Activated CD4-positive, alpha-beta memory T cell treated with anti-CD3 and anti-CD28 coated beads, Interleukin-2, amount 10 ng/mL, durations not matched to agents 7 days and 5 days (primary cell): ENCODE measurements around the gene CELSR1. TPM values are rescaled to one million over a fixed set of nuclear protein-coding genes. Genes with fewer than 3 reads are reported as not detected.
"Not testable (repeated sequence)": the region's sequence is repeated elsewhere in the genome, so short reads cannot be mapped to it uniquely, and the experiment has no call there.

Source experiments
- CTCF ChIA-PET: fragments of 350-600 bp; sonication (Branson Sonifier 250); formaldehyde crosslinking; loops from one replicate; lab custom pipeline; 2021; ENCODE audit warnings: antibody characterized with exemption, inconsistent platforms; lab: Charles Lee
- POLR2A ChIA-PET: fragments of 350-600 bp; sonication (Branson Sonifier 250); formaldehyde crosslinking; loops from one replicate; lab custom pipeline; 2021; ENCODE audit warnings: antibody characterized with exemption; lab: Charles Lee
- DNase-seq: peaks from one replicate; pipeline ENCODE4 v3.0.0-alpha.2; 2020
- H3K27ac Mint-ChIP-seq: one replicate; pipeline ENCODE4 v1.8.0; 2021; ENCODE audit warnings: mild to moderate bottlenecking, mixed read lengths
- H3K27me3 Mint-ChIP-seq: one replicate; pipeline ENCODE4 v1.8.0; 2021; ENCODE audit warnings: mixed read lengths
- H3K36me3 Mint-ChIP-seq: one replicate; pipeline ENCODE4 v1.8.0; 2021; ENCODE audit warnings: low read depth, mixed read lengths
- H3K4me1 Mint-ChIP-seq: one replicate; pipeline ENCODE4 v1.8.0; 2021; ENCODE audit warnings: mixed read lengths
- H3K4me3 Mint-ChIP-seq: one replicate; pipeline ENCODE4 v1.8.0; 2021; ENCODE audit warnings: mild to moderate bottlenecking, mixed read lengths
- H3K9me3 Mint-ChIP-seq: one replicate; pipeline ENCODE4 v1.8.0; 2021; ENCODE audit warnings: mixed read lengths
- total RNA-seq, 2 experiments: library from RNA; stranded (reverse); gene quantifications; one replicate each; pipeline ENCODE4 v1.2.3, GENCODE V29; 2021

CELSR1 gene
- total RNA-seq, 2 experiments from 2014 or later, result 0.10 to 0.13 TPM

DNA sequence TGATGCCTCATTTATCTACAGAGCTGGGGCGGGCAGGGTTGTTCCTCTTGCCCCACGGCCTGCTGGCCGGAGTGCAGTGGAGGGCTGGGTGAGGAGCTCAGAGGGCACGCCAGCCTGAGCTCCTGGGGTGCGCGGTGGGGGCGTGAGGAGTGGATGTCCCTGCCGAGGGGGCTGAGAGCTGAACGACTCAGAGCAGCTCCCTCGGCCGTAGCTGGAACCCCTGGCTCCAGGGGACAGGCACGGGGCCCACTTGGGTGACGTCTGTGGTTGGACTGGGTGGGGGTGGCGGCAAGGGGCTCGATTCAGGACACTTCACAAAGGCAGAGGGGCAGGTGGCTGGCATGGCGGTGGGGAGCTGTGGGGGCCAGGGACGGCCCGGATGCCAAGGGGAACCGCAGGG is 139.5 kb downstream of the CELSR1 start:
- no peak for DNase-seq
- H3K36me3 Mint-ChIP-seq, result no peaks in the 10 kb centered on the region
- peaks cover 4% of the 10 kb centered on the region for H3K27me3 Mint-ChIP-seq
- ChIA-PET POLR2A (no interaction called here), CTCF (interaction anchor here (1.0 to 2.2 kb wide), 2 partner anchors 30 to 144 kb away, joined by 3 to 6 read pairs; no protein-coding TSS in a partner anchor)
- no peaks in the 10 kb centered on the region for H3K4me1 Mint-ChIP-seq
- H3K4me3 Mint-ChIP-seq, result no peak overlapping the region
- no peaks in the 10 kb centered on the region for H3K9me3 Mint-ChIP-seq
- H3K27ac Mint-ChIP-seq, result no peak overlapping the region

DNA sequence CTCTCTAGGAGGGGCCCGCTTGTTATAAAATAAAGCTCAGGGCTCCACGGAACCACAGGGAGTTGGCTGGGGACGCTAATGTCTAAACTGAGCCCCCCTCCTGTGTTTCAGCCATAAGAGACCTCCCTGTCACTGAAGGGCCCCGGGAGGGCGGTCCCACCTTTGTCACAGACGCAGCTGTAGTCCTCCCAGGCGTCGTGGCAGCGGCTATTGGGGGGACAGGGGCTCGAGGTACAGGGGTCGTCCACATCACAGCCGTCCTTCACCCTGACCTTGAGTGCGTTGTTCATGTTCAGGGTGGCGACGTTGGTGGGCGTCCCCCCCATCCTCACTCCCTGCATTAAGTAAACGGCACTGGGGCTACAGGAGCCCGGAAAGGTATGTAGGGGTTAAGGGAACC is 139.9 kb downstream of the CELSR1 start:
- DNase-seq, result no peak
- Mint-ChIP-seq H3K27me3 (no peaks in the 10 kb centered on the region), H3K36me3 (no peaks in the 10 kb centered on the region), H3K4me3 (no peak overlapping the region), H3K4me1 (no peaks in the 10 kb centered on the region), H3K9me3 (no peaks in the 10 kb centered on the region), H3K27ac (no peak overlapping the region)
- ChIA-PET POLR2A (no interaction called here), CTCF (interaction anchor here (1.0 to 2.2 kb wide), 2 partner anchors 30 to 144 kb away, joined by 3 to 6 read pairs; no protein-coding TSS in a partner anchor)

DNA sequence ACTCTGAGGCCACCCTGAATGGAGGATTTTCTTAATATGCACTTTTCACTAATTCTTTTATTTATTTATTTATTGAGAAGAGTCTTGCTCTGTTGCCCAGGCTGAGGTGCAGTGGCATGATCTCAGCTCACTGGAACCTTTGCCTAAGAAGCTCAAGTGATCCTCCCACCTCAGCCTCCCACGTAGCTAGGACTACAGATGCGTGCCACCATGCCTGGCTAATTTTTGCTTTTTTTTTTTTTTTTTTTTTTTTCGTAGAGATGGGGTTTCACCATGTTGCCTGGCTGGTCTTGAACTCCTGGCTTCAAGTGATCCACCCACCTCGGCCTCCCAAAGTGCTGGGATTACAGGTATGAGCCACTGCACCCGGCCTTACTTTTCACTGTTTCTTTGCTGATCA is 140.4 kb downstream of the CELSR1 start:
- H3K9me3 Mint-ChIP-seq, POLR2A ChIA-PET, H3K36me3 Mint-ChIP-seq, H3K4me3 Mint-ChIP-seq, H3K4me1 Mint-ChIP-seq, DNase-seq, H3K27ac Mint-ChIP-seq, H3K27me3 Mint-ChIP-seq: not testable (repeated sequence)
- CTCF ChIA-PET, result interaction anchor here (2.2 kb wide), 1 partner anchor 29 kb away, joined by 6 read pairs; no protein-coding TSS in a partner anchor

DNA sequence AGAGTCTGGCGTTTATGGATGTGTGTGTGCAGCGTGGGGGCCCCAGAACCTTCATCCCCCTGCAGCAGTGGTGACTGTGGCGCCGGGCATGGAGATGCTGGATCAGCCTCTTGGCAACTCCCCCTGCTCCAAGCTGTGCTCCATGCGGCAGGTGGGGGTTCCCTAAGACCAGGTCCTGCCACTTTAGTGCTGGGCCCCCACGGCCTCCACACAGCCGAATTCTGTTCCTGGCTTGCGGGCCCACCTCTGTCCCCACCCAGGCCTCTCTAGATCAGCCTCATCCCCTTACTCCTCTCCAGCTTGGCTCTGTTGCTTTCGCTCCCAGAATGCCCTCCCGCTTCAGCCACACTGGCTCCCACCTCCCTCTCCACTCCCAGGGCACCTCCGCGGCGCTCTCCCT is 142.3 kb downstream of the CELSR1 start:
- no peaks in the 10 kb centered on the region for H3K4me1 Mint-ChIP-seq
- CTCF ChIA-PET, result interaction anchor here (1.7 kb wide), 1 partner anchor 27 kb away, joined by 7 read pairs; no protein-coding TSS in a partner anchor

DNA sequence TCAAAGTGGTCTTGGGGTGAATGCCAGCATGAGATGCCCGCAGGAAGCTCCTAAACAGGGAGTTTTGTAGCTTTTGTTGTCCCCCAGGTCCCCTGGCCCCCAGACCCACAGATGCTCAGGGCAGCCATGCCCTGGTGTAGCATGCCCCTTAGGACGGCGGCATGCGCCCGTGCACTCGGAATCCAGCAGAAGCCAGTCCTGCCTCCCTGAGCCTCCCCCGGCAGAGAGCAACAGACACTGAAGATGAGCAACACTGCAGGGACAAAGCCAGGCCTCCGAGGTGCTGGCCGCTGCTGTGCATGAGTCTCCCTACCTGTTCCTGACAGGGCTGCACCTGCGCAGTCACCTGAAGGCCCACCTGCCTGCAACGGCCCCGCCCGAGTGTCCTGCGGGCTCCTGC is 142.8 kb downstream of the CELSR1 start:
- Mint-ChIP-seq H3K9me3 (no peaks in the 10 kb centered on the region), H3K4me1 (no peaks in the 10 kb centered on the region), H3K27me3 (no peaks in the 10 kb centered on the region), H3K27ac (no peak overlapping the region), H3K36me3 (no peaks in the 10 kb centered on the region), H3K4me3 (no peak overlapping the region)
- DNase-seq, result no peak
- CTCF ChIA-PET, result interaction anchor here (1.7 kb wide), 1 partner anchor 27 kb away, joined by 7 read pairs; no protein-coding TSS in a partner anchor
- POLR2A ChIA-PET, result no interaction called here

More for the DNA sequence above, 142.3 kb downstream of the CELSR1 start:
- no peak for DNase-seq
- Mint-ChIP-seq H3K4me3 (no peak overlapping the region), H3K36me3 (no peaks in the 10 kb centered on the region), H3K27ac (no peak overlapping the region), H3K9me3 (no peaks in the 10 kb centered on the region), H3K27me3 (no peaks in the 10 kb centered on the region)
- POLR2A ChIA-PET, result no interaction called here

DNA sequence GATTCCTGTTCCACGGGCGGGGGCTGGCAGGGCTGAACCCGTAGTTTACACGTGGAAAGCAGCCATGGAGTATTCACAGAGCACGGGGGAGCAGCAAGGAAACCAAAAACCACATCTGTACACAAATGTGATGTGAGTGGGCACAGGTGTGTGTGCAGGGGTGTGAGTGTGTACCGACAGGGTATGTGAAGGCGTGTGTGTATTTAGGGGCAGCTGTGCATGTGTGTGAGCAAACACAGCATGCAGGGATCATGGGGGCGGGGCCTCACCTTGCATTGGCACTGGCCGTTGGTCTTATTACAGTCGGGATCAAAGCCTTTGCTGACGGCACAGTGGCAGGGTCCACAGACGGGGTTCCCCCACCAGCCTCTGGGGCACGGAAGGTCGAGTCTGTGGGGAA is 143.5 kb downstream of the CELSR1 start:
- Mint-ChIP-seq H3K4me1 (no peaks in the 10 kb centered on the region), H3K36me3 (no peaks in the 10 kb centered on the region), H3K27ac (no peak overlapping the region), H3K9me3 (no peaks in the 10 kb centered on the region), H3K4me3 (no peak overlapping the region), H3K27me3 (no peaks in the 10 kb centered on the region)
- ChIA-PET CTCF (no interaction called here), POLR2A (no interaction called here)
- no peak for DNase-seq

DNA sequence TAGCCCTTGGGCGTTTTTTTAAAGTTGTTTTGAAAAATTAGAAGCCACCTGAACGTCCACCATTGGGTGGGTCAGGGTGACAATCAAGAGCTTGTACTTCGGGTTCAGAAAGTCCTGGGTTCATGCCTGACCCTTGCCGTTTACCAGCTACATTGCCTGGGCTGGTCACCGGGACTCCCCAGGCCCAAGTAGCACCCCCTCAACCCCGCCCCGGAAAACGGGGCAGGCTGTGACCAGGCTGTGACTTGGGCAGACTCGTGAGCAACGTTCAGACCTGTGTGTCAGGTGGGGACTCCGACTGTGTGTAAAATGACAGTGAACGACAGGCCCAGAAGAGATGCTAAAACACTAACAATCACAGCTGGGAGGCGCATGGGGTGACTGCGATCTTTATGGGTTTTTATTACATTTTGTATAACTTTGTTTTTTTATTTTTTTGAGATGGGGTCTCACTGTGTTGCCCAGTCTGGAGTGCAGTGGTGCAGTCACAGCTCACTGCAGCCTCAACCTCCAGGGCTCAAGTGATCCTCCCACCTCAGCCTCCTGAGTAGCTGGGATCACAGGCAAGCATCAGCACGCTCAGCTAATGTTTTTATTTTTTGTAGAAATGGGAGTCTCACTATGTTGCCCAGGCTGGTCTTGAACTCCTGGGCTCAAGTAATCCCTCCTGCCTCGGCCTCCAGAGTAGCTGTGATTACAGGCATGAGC is 145.1 kb downstream of the CELSR1 start:
- no peaks in the 10 kb centered on the region for H3K27me3 Mint-ChIP-seq
- no peaks in the 10 kb centered on the region for H3K36me3 Mint-ChIP-seq
- no peak for DNase-seq
- POLR2A ChIA-PET, result no interaction called here
- no peak overlapping the region for H3K27ac Mint-ChIP-seq
- H3K9me3 Mint-ChIP-seq, result no peaks in the 10 kb centered on the region
- no peaks in the 10 kb centered on the region for H3K4me1 Mint-ChIP-seq
- CTCF ChIA-PET, result interaction anchor here (1.2 kb wide), 1 partner anchor 24 kb away, joined by 4 read pairs; no protein-coding TSS in a partner anchor
- no peak overlapping the region for H3K4me3 Mint-ChIP-seq

DNA sequence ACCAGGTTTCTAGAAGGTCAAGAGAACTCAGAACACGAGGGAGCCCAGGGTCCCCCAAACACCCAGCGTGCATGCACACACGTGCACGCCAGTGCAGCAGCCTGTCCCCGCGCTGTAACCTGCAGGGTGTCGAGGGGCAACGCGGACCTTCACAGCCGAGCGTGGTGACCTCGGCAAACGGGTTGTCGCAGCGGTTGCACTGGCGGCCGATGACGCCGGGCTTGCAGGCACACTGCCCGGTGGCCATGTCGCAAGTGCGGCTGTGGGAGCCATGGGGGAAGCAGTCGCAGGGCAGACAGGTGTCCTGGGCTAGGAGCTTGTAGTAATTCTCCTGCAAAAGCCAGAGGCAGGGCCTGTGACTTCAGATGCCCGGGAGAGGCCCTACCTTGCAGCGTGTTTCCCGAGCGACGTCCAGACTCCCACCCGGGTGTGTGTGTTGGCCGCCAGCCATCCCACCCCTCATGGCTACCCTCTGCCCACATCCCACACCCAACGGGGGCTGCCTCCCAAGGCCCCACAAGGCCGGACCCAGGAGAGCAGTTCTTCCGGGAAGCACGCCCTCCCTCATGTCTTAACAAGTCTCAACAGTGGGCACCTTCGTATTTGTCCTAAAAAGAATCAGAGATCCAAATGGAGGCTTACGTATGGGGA is 145.8 kb downstream of the CELSR1 start:
- H3K4me3 Mint-ChIP-seq, result no peak overlapping the region
- no peaks in the 10 kb centered on the region for H3K4me1 Mint-ChIP-seq
- H3K36me3 Mint-ChIP-seq, result no peaks in the 10 kb centered on the region
- ChIA-PET CTCF (no interaction called here), POLR2A (no interaction called here)
- no peak overlapping the region for H3K27ac Mint-ChIP-seq
- DNase-seq, result no peak
- no peaks in the 10 kb centered on the region for H3K27me3 Mint-ChIP-seq
- H3K9me3 Mint-ChIP-seq, result no peaks in the 10 kb centered on the region

DNA sequence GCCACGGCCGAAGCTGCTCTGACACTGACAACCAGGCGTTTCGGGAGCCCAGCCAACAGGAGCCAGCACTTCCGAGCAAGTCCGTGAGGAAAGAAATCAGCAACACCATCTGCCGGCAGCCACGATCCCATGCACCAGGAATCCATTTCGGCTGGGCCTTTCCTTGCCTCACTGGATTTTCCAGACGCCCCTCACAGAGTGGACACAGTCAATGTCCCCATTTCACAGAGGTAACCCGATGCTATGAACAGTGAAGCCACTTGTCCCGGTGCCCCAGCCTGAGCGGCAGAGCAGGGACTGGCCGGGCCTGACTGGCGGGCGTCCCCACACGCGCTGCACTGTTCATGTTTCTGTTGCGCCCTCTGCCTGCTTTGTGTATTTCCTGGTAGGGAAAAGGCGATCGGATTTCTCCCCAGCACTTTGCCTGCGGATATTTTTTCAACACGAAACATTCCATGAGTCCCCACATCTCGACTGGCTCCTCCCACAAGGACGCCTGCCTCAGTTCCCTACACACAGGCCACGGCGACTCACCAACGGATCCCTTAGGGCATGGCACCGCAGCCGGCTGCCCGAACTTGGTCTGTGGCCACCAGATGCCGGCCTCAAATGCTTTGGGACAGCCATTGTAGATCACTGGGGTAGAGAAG is 146.6 kb downstream of the CELSR1 start:
- no peak overlapping the region for H3K4me3 Mint-ChIP-seq
- no peaks in the 10 kb centered on the region for H3K27me3 Mint-ChIP-seq
- DNase-seq, result no peak
- H3K4me1 Mint-ChIP-seq, result no peaks in the 10 kb centered on the region
- H3K9me3 Mint-ChIP-seq, result no peaks in the 10 kb centered on the region
- no peaks in the 10 kb centered on the region for H3K36me3 Mint-ChIP-seq
- no peak overlapping the region for H3K27ac Mint-ChIP-seq
- CTCF ChIA-PET, result interaction anchor here (1.4 kb wide), 1 partner anchor 23 kb away, joined by 3 read pairs; no protein-coding TSS in a partner anchor
- POLR2A ChIA-PET, result no interaction called here

DNA sequence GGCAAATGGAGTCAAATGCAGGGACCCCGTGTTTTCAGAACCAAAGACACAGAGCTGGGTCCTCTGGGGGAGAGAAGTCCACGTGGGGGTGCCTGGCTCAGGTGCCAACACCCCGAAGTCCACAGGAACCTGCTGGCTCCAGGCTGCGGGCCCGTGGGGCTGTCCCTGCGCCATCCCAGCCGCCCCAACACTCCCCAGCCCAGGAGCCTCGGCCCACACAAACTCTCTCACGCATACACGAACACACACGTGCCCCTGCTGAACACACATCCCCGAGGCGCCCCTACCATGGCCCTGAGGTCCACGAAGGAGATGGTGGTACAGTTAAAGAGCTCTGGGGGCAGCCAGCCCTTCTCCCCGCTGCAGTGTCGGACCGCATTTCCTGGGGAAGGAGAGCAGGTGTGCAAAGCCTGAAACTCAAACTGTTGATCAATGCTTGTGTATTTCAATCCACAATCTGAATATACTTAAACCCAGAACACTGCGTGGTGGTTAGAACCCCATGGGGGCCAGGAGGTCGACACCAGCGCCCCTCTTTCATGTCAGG is 147.2 kb downstream of the CELSR1 start:
- Mint-ChIP-seq H3K4me1 (no peaks in the 10 kb centered on the region), H3K9me3 (no peaks in the 10 kb centered on the region), H3K36me3 (no peaks in the 10 kb centered on the region), H3K4me3 (no peak overlapping the region), H3K27ac (no peak overlapping the region), H3K27me3 (no peaks in the 10 kb centered on the region)
- CTCF ChIA-PET, result interaction anchor here (1.4 kb wide), 1 partner anchor 23 kb away, joined by 3 read pairs; no protein-coding TSS in a partner anchor
- POLR2A ChIA-PET, result no interaction called here
- no peak for DNase-seq

DNA sequence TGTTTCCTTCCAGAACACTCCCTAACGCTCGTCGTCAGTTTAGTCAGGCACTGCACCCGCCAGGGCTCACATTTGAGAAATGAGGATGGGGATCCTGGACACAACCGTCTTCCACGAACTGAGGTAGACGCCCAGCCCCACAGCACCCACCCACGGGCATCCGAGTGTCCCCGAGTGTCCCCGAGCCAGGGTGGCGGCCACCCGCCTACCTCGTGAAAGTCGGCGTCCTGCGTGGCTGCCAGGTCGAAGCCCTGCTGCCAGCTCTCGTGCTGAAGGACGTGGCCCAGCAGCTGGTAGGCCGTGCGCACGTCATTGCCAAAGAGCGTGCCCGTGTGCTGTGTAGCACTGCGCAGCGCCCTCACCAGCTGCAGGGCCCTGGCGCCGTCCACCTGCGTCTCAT is 148.3 kb downstream of the CELSR1 start:
- H3K4me3 Mint-ChIP-seq, result no peak overlapping the region
- no peak overlapping the region for H3K27ac Mint-ChIP-seq
- no peaks in the 10 kb centered on the region for H3K4me1 Mint-ChIP-seq
- no peaks in the 10 kb centered on the region for H3K36me3 Mint-ChIP-seq
- DNase-seq, result no peak
- no peaks in the 10 kb centered on the region for H3K9me3 Mint-ChIP-seq
- POLR2A ChIA-PET, result no interaction called here
- H3K27me3 Mint-ChIP-seq, result no peaks in the 10 kb centered on the region
- CTCF ChIA-PET, result no interaction called here

DNA sequence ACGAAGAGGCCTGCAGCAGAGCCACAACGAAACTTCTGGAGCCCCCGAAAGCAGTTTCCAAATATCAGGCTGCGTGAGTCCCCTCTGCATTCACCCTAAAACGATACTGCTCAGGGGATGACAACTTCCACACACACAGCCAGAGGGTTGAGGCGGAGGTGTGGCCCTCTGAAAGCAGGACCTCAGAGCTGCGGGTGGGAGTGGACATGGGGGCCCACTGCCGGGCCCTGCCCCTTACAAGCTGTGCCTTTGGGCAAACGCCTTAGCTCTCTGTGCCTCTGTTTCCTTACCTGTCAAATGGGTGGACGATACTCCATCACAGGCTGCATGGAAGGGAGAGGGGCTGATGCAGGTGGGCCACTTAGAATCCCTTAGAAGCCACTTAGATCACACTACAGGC is 148.8 kb downstream of the CELSR1 start:
- ChIA-PET POLR2A (no interaction called here), CTCF (no interaction called here)
- no peaks in the 10 kb centered on the region for H3K4me1 Mint-ChIP-seq
- no peaks in the 10 kb centered on the region for H3K36me3 Mint-ChIP-seq
- H3K9me3 Mint-ChIP-seq, result no peaks in the 10 kb centered on the region
- no peak overlapping the region for H3K4me3 Mint-ChIP-seq
- H3K27ac Mint-ChIP-seq, result no peak overlapping the region
- no peak for DNase-seq
- H3K27me3 Mint-ChIP-seq, result no peaks in the 10 kb centered on the region

DNA sequence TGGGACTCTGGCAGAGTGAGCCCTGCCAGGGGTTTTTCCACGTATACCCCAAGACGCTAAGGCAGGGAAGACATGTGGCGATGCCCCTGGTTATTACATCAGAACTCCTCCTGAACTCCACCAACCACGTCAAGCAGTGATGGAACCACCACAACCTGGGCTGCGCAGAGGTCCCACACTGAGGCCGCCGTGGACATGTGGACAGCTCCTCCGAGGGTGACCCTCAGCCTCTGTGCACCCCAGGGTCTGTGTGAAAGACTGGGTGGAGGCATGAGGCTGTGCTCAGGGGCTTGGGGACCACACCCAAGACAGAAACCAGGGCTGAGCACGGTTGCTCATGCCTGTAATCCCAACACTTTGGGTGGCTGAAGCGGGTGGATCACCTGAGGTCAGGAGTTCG is 149.7 kb downstream of the CELSR1 start:
- H3K9me3 Mint-ChIP-seq, result no peaks in the 10 kb centered on the region
- no peaks in the 10 kb centered on the region for H3K27me3 Mint-ChIP-seq
- ChIA-PET POLR2A (no interaction called here), CTCF (no interaction called here)
- no peak for DNase-seq
- H3K4me3 Mint-ChIP-seq, result no peak overlapping the region
- no peak overlapping the region for H3K27ac Mint-ChIP-seq
- no peaks in the 10 kb centered on the region for H3K36me3 Mint-ChIP-seq
- H3K4me1 Mint-ChIP-seq, result no peaks in the 10 kb centered on the region
